Lower leg skin (tissue), 3 donors: ENCODE data around the gene CAMK2G.

Experiments used
- POLR2A ChIP-seq, 2 donors: fragments of 450-650 bp; IDR thresholded peaks; one replicate each; pipeline ENCODE4 v1.6.1; 2016 to 2017; ENCODE audit warnings: antibody characterized with exemption in 2 of 2, mild to moderate bottlenecking in 1 of 2, moderate library complexity in 1 of 2
- TF ChIP-seq, protein P1 (sequence below), 3 donors: fragments of 450-650 bp; IDR thresholded peaks; one replicate each; pipeline ENCODE4 v1.5.1; 2016; ENCODE audit warnings: antibody characterized with exemption in 3 of 3, mild to moderate bottlenecking in 3 of 3, moderate library complexity in 2 of 3

GRCh38 chr10:73802276-73802991, 71.9 kb downstream of the CAMK2G start:
- TF ChIP-seq, protein P1, sequence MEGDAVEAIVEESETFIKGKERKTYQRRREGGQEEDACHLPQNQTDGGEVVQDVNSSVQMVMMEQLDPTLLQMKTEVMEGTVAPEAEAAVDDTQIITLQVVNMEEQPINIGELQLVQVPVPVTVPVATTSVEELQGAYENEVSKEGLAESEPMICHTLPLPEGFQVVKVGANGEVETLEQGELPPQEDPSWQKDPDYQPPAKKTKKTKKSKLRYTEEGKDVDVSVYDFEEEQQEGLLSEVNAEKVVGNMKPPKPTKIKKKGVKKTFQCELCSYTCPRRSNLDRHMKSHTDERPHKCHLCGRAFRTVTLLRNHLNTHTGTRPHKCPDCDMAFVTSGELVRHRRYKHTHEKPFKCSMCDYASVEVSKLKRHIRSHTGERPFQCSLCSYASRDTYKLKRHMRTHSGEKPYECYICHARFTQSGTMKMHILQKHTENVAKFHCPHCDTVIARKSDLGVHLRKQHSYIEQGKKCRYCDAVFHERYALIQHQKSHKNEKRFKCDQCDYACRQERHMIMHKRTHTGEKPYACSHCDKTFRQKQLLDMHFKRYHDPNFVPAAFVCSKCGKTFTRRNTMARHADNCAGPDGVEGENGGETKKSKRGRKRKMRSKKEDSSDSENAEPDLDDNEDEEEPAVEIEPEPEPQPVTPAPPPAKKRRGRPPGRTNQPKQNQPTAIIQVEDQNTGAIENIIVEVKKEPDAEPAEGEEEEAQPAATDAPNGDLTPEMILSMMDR (IDR thresholded peaks at IDR 0.05) = no peak
- no peak for TF ChIP-seq POLR2A (IDR thresholded peaks at IDR 0.05)
